ENCODE data around the gene MAGEB4.

The MAGEB4 gene

GRCh38 chrX:30283456-30284200, 41.8 kb downstream of the MAGEB4 start:
- DNase-seq, result no peak
